Left lobe of liver (tissue), 2 donors: ENCODE measurements around the gene NDUFS2. TPM values are rescaled to one million over a fixed set of nuclear protein-coding genes. Genes with fewer than 3 reads are reported as not detected.
"Not testable (repeated sequence)": the region's sequence is repeated elsewhere in the genome, so short reads cannot be mapped to it uniquely, and the experiment has no call there.

Source experiments
- ATAC-seq: fragments of 200-7000 bp; cut with Tn5 transposase; one replicate; pipeline ENCODE4 v1.9.1; 2020; ENCODE audit warnings: mild to moderate bottlenecking, moderate library complexity
- DNase-seq: peaks from one replicate; pipeline ENCODE4 v3.0.0-alpha.2; 2020; ENCODE audit warnings: low spot score
- total RNA-seq: library from RNA; stranded (reverse); gene quantifications from one replicate; pipeline ENCODE4 v1.2.1, GENCODE V29; 2021
- donor health status: DM: no; HTN: no; CAD: no; lungs with moderate emphysema.
- donor health status: DM: no; HTN: yes; CAD: no.

The NDUFS2 gene
- total RNA-seq, 1 donor from 2014 or later, result 106 TPM

DNA sequence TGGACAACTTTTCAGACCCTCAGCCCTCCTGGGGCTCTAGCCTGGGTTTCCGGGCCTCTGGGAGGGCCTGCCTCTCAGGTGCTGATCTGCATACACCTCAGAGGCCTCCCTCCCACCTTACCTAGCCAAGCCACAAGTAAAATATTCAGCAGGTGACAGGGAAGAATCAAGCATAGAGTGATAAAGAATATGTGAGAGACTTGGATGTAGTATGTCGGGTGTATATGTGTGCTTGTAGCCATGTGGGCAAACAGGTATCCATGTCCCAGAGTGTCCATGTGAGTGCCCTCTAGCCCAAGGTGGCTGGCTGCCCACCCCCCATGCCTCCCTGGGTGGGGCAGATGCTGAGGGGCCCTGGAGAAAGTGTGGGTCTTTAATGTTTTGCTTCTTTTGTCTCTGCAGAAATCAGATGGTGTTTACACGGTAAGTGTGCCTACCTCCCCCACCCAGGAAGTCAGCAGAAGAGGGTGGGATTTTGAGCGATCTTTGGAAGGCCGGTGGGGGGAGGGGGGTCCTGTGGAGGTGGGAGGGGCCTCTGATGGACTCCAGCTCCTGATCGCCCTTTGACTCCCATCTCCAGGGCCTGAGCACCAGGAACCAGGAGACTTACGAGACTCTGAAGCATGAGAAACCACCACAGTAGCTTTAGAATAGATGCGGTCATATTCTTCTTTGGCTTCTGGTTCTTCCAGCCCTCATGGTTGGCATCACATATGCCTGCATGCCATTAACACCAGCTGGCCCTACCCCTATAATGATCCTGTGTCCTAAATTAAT, 16.3 kb downstream of the NDUFS2 start:
- DNase-seq, result no peak
- ATAC-seq, result peak; percentile 2

- DNase-seq (no peak), ATAC-seq (peak; percentile 37)
Observed at GRCh38 chr1:161219078-161219892, 17.1 kb downstream of the NDUFS2 start.

GRCh38 chr1:161220002-161220401, 17.8 kb downstream of the NDUFS2 start:
- ATAC-seq (no peak), DNase-seq (no peak)

- DNase-seq (no peak), ATAC-seq (no peak)
Observed at GRCh38 chr1:161222175-161223019, 20.2 kb downstream of the NDUFS2 start.

GRCh38 chr1:161223805-161224694, 21.9 kb downstream of the NDUFS2 start:
- DNase-seq, result peak; percentile 91
- peak; percentile 49 for ATAC-seq

GRCh38 chr1:161224695-161225087, 22.5 kb downstream of the NDUFS2 start:
- not testable (repeated sequence) for ATAC-seq, DNase-seq

GRCh38 chr1:161225178-161225533, 23.0 kb downstream of the NDUFS2 start:
- ATAC-seq (no peak), DNase-seq (no peak)

GRCh38 chr1:161225534-161226319, 23.6 kb downstream of the NDUFS2 start, which contains the start of gene TOMM40L:
TSS of gene TOMM40L (plus strand) at chr1:161226060. CDS start at chr1:161226490, 430 bp downstream.
- DNase-seq (peak; percentile 89), ATAC-seq (peak; percentile 63)

- ATAC-seq, result no peak
- no peak for DNase-seq
Observed at GRCh38 chr1:161226320-161226711, 24.1 kb downstream of the NDUFS2 start.

- DNase-seq (no peak), ATAC-seq (no peak)
Observed at GRCh38 chr1:161226759-161227158, 24.6 kb downstream of the NDUFS2 start.

GRCh38 chr1:161227196-161227871, 25.2 kb downstream of the NDUFS2 start:
- ATAC-seq (peak; percentile 52), DNase-seq (peak; percentile 86)

- DNase-seq (no peak), ATAC-seq (no peak)
Observed at GRCh38 chr1:161228032-161228431, 25.9 kb downstream of the NDUFS2 start.

- DNase-seq, result no peak
Observed at GRCh38 chr1:161229896-161230295, 27.7 kb downstream of the NDUFS2 start.

GRCh38 chr1:161230762-161231161, 28.6 kb downstream of the NDUFS2 start:
- ATAC-seq (no peak), DNase-seq (no peak)

More at GRCh38 chr1:161229896-161230295, 27.7 kb downstream of the NDUFS2 start:
- ATAC-seq, result no peak

DNA sequence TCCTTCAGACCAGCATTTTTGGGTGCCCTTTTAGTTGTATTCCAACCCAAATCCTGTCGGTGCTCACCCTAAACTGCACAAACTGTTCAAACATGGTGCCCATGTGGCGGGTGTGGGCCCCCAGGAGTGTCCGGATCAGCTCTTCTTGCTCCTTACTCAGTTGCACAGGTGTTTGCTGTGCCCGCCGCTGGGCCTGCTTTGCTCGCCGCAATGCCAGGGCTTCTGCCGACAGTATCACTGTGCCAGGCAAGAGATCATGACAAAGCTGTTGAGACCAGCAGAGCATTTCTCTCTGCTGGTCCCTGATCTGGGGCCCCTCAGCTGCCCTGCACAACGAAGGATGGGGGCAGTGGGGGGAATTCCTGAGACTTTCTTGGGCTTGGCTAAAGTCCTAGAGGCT, 30.9 kb downstream of the NDUFS2 start:
- DNase-seq (no peak), ATAC-seq (no peak)

- ATAC-seq (peak; percentile 2), DNase-seq (no peak)
Observed at GRCh38 chr1:161235957-161236775, 34.0 kb downstream of the NDUFS2 start.

DNA sequence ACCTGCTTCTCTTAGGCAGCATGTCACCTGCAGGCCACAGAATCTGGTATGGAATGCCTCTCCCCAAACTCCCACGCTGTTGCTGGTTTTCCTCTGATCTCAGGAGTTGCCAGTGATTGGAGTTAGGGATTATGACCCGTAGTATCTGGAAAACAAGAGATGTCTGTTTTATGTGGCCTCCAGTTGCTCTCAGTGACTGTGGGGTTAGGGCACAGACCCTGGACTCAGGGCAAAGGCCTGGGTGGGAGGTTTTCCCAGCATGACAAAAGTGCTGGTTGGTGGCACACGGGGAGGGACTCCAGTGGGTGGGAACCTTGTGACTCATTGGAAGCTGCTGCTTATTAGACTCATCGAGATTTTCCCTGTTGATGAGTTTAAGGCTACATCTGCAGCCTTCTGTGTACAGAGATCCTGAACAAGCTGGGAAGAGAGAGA, 35.9 kb downstream of the NDUFS2 start, which contains the start of gene NR1I3:
Gene NR1I3 (minus strand): TSS at position 165 of the 435 bp plus-strand sequence. CDS start 1,638 bp downstream, outside the sequence.
- DNase-seq (peak; percentile 97), ATAC-seq (peak; percentile 94)
